Smooth muscle cell (in vitro differentiated cells): ENCODE measurements around the gene GABPB2. TPM values are rescaled to one million over a fixed set of nuclear protein-coding genes. Genes with fewer than 3 reads are reported as not detected.

Source experiments
- DNase-seq: peaks from one replicate; lab custom pipeline; 2025; ENCODE audit not compliant: unreplicated experiment; lab: John Stamatoyannopoulos, UW
- H2AFZ ChIP-seq: fragments of 200-600 bp; sonication (generic); 2 replicates; pipeline ENCODE4 v1.6.0; 2016; ENCODE audit warnings: antibody characterized with exemption, low read depth, mild to moderate bottlenecking
- H3F3A ChIP-seq: fragments of 200-600 bp; sonication (generic); 2 replicates; pipeline ENCODE4 v1.6.0; 2017; ENCODE audit warnings: antibody characterized with exemption, low read depth
- H3K27ac ChIP-seq: fragments of 200-600 bp; sonication (generic); 2 replicates; pipeline ENCODE4 v1.5.1; 2016; ENCODE audit warnings: low read depth, mild to moderate bottlenecking
- H3K27me3 ChIP-seq: fragments of 200-600 bp; sonication (generic); 2 replicates; pipeline ENCODE4 v1.6.1; 2016; ENCODE audit warnings: low read depth, mild to moderate bottlenecking
- H3K36me3 ChIP-seq: fragments of 200-600 bp; sonication (generic); 2 replicates; pipeline ENCODE4 v1.5.1; 2016; ENCODE audit warnings: low read depth
- H3K4me1 ChIP-seq: fragments of 200-600 bp; sonication (generic); 2 replicates; pipeline ENCODE4 v1.5.1; 2016; ENCODE audit warnings: low read depth
- H3K4me2 ChIP-seq: fragments of 200-600 bp; sonication (generic); 2 replicates; pipeline ENCODE4 v1.6.0; 2016; ENCODE audit warnings: mild to moderate bottlenecking
- H3K4me3 ChIP-seq: fragments of 200-600 bp; sonication (generic); 2 replicates; pipeline ENCODE4 v1.5.1; 2016; ENCODE audit warnings: mild to moderate bottlenecking
- H3K79me2 ChIP-seq: fragments of 200-600 bp; sonication (generic); 2 replicates; pipeline ENCODE4 v1.6.0; 2016; ENCODE audit warnings: low read depth, mild to moderate bottlenecking
- H3K9ac ChIP-seq: fragments of 200-600 bp; sonication (generic); 2 replicates; pipeline ENCODE4 v1.6.0; 2016; ENCODE audit warnings: low read depth
- H3K9me3 ChIP-seq: fragments of 200-600 bp; sonication (generic); replicated peaks from 2 replicates; pipeline ENCODE4 v1.5.1; 2016; ENCODE audit warnings: low read depth
- H4K20me1 ChIP-seq: fragments of 200-600 bp; sonication (generic); 2 replicates; pipeline ENCODE4 v1.6.0; 2016; ENCODE audit warnings: low read depth
- CTCF ChIP-seq: fragments of 200-600 bp; sonication (generic); IDR thresholded peaks from 2 replicates; pipeline ENCODE4 v1.5.1; 2017; ENCODE audit warnings: borderline replicate concordance, mild to moderate bottlenecking, antibody characterized with exemption; ENCODE audit not compliant: insufficient read depth, poor library complexity, severe bottlenecking
- WGBS: methylation state at CpG from one replicate; pipeline ENCODE4 v1.1.7; 2016; ENCODE audit warnings: low lambda C conversion rate; 5-methylcytosine and 5-hydroxymethylcytosine counted together
- polyA plus RNA-seq: library from polyadenylated mRNA; unstranded; fragments of >200 nt; fragmentation: Nextera tagmentation; extraction: Ambion mirVana; gene quantifications from 2 replicates; pipeline ENCODE4 v1.2.1, GENCODE V29; 2016
- total RNA-seq: library from RNA; depleted of rRNA; stranded (reverse); fragments of >200 nt; gene quantifications from 2 replicates; pipeline ENCODE4 v1.2.3, GENCODE V29; 2014

The GABPB2 gene
- total and polyA plus RNA-seq, 2 experiments from 2014 or later, result 1.3 to 3.6 TPM

GRCh38 chr1:151144474-151145303, 74.1 kb downstream of the GABPB2 start:
- Histone ChIP-seq H4K20me1 (no peaks in the 10 kb centered on the region), H3K27ac (no peak overlapping the region), H3K4me1 (peaks cover 17% of the 10 kb centered on the region), H3K9ac (no peak overlapping the region), H3K4me3 (peak overlapping the region; percentile 78), H3K27me3 (no peaks in the 10 kb centered on the region), H3K36me3 (no peaks in the 10 kb centered on the region), H3K79me2 (no peaks in the 10 kb centered on the region), H2AFZ (no peak overlapping the region), H3F3A (peaks cover 8% of the 10 kb centered on the region), H3K4me2 (peak overlapping the region; percentile 96), H3K9me3 (no peaks in the 10 kb centered on the region)
- WGBS, result 66% methylated on average over 7 of the region's 7 CpGs
- DNase-seq, result no peak
- TF ChIP-seq CTCF, result no peak

GRCh38 chr1:151145304-151146071, 74.9 kb downstream of the GABPB2 start:
- Histone ChIP-seq H3K36me3 (no peaks in the 10 kb centered on the region), H3K27ac (no peak overlapping the region), H4K20me1 (no peaks in the 10 kb centered on the region), H3K9ac (no peak overlapping the region), H3K4me2 (peak overlapping the region; percentile 96), H3K79me2 (no peaks in the 10 kb centered on the region), H3F3A (peaks cover 8% of the 10 kb centered on the region), H3K4me3 (peak overlapping the region; percentile 78), H2AFZ (peak overlapping the region; percentile 64), H3K9me3 (no peaks in the 10 kb centered on the region), H3K27me3 (no peaks in the 10 kb centered on the region), H3K4me1 (peaks cover 17% of the 10 kb centered on the region)
- 11% methylated on average over 38 of the region's 43 CpGs for WGBS
- TF ChIP-seq CTCF, result no peak
- DNase-seq, result no peak

GRCh38 chr1:151146072-151146411, 75.5 kb downstream of the GABPB2 start:
- H3K9me3 ChIP-seq, result no peaks in the 10 kb centered on the region
- H3K4me2 ChIP-seq, result peak overlapping the region; percentile 96
- H3K27me3 ChIP-seq, result no peaks in the 10 kb centered on the region
- DNase-seq, result no peak
- 2% methylated on average over 23 of the region's 26 CpGs for WGBS
- no peak overlapping the region for H3K27ac ChIP-seq
- H3K4me3 ChIP-seq, result peak overlapping the region; percentile 78
- no peak for TF ChIP-seq CTCF
- H3K36me3 ChIP-seq, result no peaks in the 10 kb centered on the region
- peak overlapping the region; percentile 15 for H3K9ac ChIP-seq
- H4K20me1 ChIP-seq, result no peaks in the 10 kb centered on the region
- peaks cover 8% of the 10 kb centered on the region for H3F3A ChIP-seq
- peaks cover 17% of the 10 kb centered on the region for H3K4me1 ChIP-seq
- H2AFZ ChIP-seq, result peak overlapping the region; percentile 64
- no peaks in the 10 kb centered on the region for H3K79me2 ChIP-seq
